Measurements from ENCODE around the gene SRRM3.

DNA sequence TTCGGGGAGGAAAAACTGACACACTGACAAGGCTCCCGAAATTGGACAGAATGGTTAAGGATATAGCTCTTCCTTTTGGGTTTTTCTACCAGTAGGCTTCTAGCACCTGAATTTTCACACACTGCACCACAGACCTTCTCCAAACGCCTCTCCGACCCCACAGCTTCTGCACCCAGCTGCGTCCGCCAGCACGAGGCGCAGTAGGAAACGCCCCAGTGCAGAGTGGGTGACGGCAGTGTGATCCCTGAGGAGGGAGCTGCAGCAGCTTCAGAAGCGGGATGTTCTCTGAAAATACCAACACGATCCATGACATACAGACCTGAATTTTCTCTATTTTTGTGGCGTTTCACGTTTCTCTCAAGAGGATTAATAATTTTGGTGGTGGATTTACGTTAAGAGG lies 126.7 kb downstream of the SRRM3 start:
- TF ChIP-seq, protein P1, sequence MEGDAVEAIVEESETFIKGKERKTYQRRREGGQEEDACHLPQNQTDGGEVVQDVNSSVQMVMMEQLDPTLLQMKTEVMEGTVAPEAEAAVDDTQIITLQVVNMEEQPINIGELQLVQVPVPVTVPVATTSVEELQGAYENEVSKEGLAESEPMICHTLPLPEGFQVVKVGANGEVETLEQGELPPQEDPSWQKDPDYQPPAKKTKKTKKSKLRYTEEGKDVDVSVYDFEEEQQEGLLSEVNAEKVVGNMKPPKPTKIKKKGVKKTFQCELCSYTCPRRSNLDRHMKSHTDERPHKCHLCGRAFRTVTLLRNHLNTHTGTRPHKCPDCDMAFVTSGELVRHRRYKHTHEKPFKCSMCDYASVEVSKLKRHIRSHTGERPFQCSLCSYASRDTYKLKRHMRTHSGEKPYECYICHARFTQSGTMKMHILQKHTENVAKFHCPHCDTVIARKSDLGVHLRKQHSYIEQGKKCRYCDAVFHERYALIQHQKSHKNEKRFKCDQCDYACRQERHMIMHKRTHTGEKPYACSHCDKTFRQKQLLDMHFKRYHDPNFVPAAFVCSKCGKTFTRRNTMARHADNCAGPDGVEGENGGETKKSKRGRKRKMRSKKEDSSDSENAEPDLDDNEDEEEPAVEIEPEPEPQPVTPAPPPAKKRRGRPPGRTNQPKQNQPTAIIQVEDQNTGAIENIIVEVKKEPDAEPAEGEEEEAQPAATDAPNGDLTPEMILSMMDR (IDR thresholded peaks at IDR 0.05; ENCODE audit: low read depth, low read length): no peak
- peak; percentile 15 for TF ChIP-seq POLR2A (IDR thresholded peaks at IDR 0.05; ENCODE audit: extremely low read depth, insufficient read length)

Data from NB4 (cell line).